Fibroblast of skin of right quadriceps (primary cell): ENCODE results near the gene GEMIN4.
"Not testable (repeated sequence)": the region's sequence is repeated elsewhere in the genome, so short reads cannot be mapped to it uniquely, and the experiment has no call there.

Experiments used
- DNase-seq: peaks from one replicate; pipeline ENCODE4 v3.0.0-alpha.2; 2013

GEMIN4 gene

GRCh38 chr17:752002-752619, at the start of gene GEMIN4:
Gene GEMIN4 (minus strand): TSS chr17:752264. CDS start chr17:752142, 122 bp downstream.
- peak; percentile 87 for DNase-seq

- DNase-seq, result no peak
These were observed 49.6 kb upstream of the GEMIN4 start for GRCh38 chr17:801660-802059.

- DNase-seq, result no peak
These were observed 48.6 kb upstream of the GEMIN4 start for GRCh38 chr17:800446-801242.

GRCh38 chr17:799261-799660, 47.2 kb upstream of the GEMIN4 start:
- no peak for DNase-seq

- DNase-seq, result no peak
These were observed 46.2 kb upstream of the GEMIN4 start for GRCh38 chr17:798246-798645.

GRCh38 chr17:797236-797840, 45.3 kb upstream of the GEMIN4 start:
- DNase-seq, result no peak

- no peak for DNase-seq
These were observed 44.5 kb upstream of the GEMIN4 start for GRCh38 chr17:796609-797008.

- no peak for DNase-seq
These were observed 43.7 kb upstream of the GEMIN4 start for GRCh38 chr17:795721-796120.

GRCh38 chr17:795276-795675, 43.2 kb upstream of the GEMIN4 start:
- no peak for DNase-seq

GRCh38 chr17:794876-795275, 42.8 kb upstream of the GEMIN4 start:
- DNase-seq, result peak; percentile 78

- no peak for DNase-seq
These were observed 40.2 kb upstream of the GEMIN4 start for GRCh38 chr17:792277-792676.

GRCh38 chr17:791829-792228, 39.8 kb upstream of the GEMIN4 start:
- DNase-seq, result no peak

GRCh38 chr17:790874-791247, 38.8 kb upstream of the GEMIN4 start:
- DNase-seq, result not testable (repeated sequence)

- peak; percentile 28 for DNase-seq
These were observed 38.1 kb upstream of the GEMIN4 start for GRCh38 chr17:789931-790873.

- DNase-seq, result no peak
These were observed 37.2 kb upstream of the GEMIN4 start for GRCh38 chr17:789160-789840.

GRCh38 chr17:788551-788950, 36.5 kb upstream of the GEMIN4 start:
- no peak for DNase-seq

- DNase-seq, result no peak
These were observed 35.7 kb upstream of the GEMIN4 start for GRCh38 chr17:787641-788221.

- DNase-seq, result not testable (repeated sequence)
These were observed 33.8 kb upstream of the GEMIN4 start for GRCh38 chr17:785901-786300.

GRCh38 chr17:784143-784542, 32.1 kb upstream of the GEMIN4 start:
- no peak for DNase-seq

GRCh38 chr17:781805-782731, 30.0 kb upstream of the GEMIN4 start, which contains the start of the genes GLOD4 and MRM3:
Gene GLOD4 (minus strand): TSS chr17:782280. CDS start chr17:782255, 25 bp downstream.
Gene MRM3 (plus strand): TSS chr17:782353. CDS start chr17:782379, 26 bp downstream.
- DNase-seq, result peak; percentile 84

GRCh38 chr17:778096-778495, 26.0 kb upstream of the GEMIN4 start:
- no peak for DNase-seq
